ENCODE results near the gene DTWD1.
"Not testable (repeated sequence)": the region's sequence is repeated elsewhere in the genome, so short reads cannot be mapped to it uniquely, and the experiment has no call there.

Gene DTWD1

DNA sequence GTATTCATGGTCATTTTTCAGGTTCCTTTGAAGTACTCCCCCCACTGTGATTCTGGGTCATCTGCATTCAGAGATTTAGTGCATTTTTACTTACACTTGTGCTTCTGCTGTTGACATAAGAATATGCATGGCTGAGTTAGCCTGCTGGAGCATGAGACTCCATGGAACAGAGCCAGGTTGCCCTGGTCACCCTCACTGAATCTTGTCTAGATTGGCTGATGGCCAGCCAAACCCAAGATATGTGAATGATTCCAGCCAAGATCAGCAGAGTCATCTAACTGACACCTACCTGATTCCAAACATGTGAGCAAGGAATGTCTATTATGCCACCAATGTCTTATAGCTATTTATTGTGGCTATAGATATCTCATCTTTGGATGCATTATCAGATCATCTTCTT lies 25.1 kb downstream of the DTWD1 start:
- no peak for DNase-seq (ENCODE audit: low read depth in 3 of 3, low spot score in 1 of 3)

DNA sequence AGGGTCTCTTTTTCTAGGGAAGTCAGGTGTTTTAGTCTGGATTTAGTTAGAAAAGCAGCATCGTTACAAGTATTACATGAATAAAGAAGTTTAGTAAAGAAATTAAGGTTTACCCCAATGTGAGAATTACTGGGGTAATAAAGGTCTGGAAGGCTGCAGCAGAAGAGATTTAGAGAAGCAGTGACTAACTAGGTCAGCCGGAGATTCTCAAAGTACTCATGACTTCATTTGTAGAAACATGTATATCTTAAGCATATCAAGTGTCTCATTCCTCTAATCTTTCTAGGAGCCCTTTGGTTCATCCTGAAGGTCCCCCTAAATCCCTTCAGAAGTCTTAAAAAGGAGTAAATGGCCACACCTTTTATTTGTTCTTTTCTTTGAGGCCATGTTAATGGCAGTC lies 26.0 kb downstream of the DTWD1 start:
- no peak for DNase-seq (ENCODE audit: low read depth in 3 of 3, low spot score in 1 of 3)

DNA sequence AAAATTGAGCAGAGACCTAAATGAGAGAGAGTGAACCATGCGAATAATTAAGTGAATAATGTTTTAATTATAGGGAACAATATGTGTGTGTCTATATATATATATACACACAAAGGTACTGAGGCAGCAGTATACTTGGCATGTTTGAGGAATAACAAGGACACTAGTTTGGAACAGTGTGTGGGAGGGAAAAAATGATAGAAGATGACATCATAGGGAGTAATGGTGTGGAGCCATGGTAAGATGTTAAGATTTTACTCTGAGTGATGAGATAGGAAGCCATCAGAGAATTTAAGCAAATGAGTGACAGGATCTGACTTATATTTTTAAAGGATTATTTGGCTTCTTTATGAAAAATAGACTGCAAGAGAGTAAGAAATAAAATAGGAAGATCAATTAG lies 29.1 kb downstream of the DTWD1 start:
- DNase-seq (ENCODE audit: low read depth in 3 of 3, low spot score in 1 of 3): no peak

DNA sequence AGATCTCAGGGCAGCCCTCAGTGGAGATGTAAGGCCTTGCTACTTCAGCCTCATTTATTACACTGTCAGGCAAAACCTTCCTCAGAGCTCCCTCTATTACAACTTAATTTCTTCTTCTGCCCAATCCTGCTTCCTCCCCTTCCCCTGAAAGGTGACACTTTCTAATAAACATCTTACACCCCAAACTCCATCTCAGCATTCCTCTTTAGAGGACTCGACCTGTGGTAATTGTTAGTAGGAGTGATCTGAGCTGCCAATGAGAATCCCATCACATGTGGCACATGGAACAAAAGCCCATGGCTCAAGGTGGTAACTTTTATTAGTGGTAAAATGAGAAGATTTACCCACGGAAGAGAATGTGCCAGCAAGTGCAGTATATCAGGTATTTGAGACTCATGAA lies 29.8 kb downstream of the DTWD1 start:
- no peak for DNase-seq (ENCODE audit: low read depth in 3 of 3, low spot score in 1 of 3)

DNA sequence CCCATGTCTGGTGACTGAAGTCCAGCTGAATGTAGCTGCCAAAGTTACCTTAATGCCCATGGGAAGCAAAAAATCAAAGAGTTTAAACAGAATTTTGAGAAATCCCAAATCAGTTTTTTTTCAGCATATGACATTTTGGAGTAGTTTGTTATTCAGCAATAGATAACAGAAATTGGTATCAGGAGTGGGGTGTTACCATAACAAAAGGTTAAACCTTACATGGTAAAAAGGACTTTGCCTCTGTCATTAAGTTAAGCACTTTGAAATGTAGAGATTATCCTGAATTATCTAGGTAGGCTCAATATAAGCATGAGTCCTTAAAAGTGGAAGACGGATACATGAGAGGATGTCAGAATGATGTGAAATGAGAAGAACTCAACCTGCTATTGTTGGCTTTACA lies 32.1 kb downstream of the DTWD1 start:
- DNase-seq (ENCODE audit: low read depth in 3 of 3, low spot score in 1 of 3): no peak

DNA sequence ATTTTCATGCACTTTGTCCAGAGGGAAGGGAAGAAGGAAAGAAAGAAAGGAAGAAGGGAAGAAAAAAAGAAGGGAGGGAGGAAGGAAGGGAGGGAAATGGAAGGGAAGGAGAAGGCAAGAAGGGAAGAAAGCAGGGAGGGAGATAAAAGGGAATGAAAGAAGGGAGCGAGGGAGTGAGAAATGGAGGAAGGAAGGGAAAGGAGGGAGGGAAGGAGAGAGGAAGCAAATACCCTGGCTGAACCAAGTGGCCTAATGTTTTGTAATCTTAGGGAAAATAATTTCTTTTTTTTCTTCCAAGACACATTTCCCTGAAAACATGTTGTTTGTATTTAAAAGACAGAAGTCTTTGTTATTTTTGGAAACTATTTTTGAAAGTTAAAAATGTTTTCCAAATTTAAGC lies 35.9 kb downstream of the DTWD1 start:
- DNase-seq (ENCODE audit: low read depth in 3 of 3, low spot score in 1 of 3): no peak

DNA sequence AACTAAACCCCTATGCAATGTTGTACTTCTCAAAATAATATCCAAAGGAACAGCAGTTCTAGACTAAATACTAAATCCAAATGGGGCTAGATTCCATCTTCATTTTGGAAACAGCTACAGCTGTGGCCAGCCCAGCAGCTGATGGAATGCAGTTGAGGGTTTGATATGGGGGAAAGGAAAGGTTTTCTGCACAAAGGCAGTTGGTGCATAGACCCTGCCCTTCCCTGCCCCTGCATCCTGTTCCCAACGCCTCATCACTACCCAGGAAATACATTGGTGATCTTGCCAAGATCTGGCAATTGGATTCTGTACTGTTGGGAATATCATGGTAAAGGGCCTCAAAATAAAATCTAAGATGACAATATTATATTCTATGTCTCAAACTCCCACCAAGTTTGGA lies 43.9 kb downstream of the DTWD1 start:
- no peak for DNase-seq (ENCODE audit: low read depth in 3 of 3, low spot score in 1 of 3)

DNA sequence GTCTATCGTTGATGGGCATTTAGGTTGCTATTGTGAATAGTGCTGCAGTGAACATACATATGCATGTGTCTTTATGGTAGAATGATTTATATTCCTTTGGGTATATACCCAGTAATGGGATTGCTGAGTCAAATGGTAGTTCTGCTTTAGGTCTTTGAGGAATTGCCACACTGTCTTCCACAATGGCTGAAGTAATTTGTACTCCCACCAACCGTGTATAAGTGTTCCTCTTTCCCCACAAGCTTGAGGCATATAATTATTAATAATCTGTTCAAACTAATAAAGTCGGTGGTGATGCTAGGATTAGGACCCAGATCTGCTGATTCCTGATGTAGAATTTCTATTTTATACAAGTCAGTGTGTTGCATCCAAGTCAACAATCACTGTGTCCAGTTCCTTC lies 45.6 kb downstream of the DTWD1 start:
- DNase-seq (ENCODE audit: low read depth in 3 of 3, low spot score in 1 of 3): not testable (repeated sequence)

DNA sequence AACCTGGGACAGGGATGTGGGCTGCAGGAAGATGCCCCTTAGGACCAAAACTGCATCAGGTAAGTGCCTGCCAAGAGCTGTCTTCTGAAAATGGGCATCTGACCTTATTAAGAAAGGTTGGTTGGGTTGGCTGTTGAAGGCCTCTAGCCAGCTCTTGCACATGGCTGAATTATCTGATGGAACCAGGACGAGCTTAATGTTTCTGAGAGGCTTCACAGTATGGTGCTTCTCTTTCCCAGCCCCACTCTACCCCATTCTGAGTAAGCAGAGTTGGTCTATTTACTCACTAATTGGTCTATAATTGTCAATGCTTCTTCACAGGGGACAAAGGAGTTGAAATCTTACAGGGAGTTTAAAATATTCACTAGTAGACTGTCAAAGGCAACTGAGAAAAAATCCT lies 48.4 kb downstream of the DTWD1 start:
- DNase-seq (ENCODE audit: low read depth in 3 of 3, low spot score in 1 of 3): no peak

DNA sequence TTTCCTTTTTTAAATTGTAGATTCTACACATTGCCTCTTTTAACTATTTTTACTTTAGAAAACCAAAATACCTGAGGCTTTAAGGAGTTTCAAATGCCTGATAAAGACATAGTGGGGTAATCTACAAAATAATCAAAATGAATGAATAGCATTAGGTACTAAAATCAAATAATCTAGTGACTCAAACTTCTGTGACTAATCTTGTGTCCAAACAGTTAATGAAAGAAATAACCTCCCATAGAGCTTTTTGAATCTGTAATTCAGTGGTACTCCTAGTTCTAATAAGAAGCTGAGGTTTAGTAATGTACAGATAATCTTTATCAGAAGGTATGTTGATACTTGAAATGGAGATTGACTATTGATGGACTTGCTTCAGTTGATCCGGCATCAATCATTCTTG lies 53.0 kb downstream of the DTWD1 start:
- no peak for DNase-seq (ENCODE audit: low read depth in 3 of 3, low spot score in 1 of 3)

DNA sequence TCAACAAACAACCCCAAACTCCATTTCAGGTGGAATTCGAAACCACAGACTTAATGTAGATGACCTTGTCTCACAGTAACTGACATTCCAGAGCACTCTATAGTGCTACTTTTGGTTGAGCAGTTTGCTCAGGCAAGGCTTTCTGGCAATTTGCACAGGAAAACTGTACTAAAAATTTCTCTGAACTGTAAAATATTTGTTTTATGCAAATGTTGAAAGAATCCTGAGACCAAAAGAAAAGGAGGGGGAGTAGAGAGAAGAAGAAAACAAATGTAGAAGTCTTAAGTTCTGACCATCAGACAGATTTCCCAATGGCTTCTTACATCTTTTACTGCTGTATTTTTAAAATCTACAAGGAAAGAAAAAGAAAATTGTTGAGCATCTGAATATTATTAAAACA lies 53.5 kb downstream of the DTWD1 start:
- DNase-seq (ENCODE audit: low read depth in 3 of 3, low spot score in 1 of 3): no peak

DNA sequence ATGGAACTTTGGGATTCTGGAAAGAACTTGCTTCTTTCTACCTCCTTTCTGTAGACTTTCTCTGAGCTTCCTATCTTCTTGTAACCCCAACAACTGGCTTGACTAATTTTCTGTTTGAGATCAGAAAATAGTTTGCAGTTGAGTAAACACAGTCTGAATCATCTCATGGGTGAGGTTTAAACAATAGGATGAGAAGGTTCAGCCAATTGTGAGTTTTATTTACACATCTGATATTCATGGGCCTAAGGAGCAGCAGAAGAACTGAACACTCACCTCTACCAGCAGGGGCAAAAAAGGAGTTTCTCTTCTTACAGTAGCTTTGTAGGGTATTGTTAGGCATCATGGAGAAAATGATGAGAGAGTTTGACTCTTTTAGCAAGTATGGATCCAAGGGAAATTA lies 54.2 kb downstream of the DTWD1 start:
- no peak for DNase-seq (ENCODE audit: low read depth in 3 of 3, low spot score in 1 of 3)

DNA sequence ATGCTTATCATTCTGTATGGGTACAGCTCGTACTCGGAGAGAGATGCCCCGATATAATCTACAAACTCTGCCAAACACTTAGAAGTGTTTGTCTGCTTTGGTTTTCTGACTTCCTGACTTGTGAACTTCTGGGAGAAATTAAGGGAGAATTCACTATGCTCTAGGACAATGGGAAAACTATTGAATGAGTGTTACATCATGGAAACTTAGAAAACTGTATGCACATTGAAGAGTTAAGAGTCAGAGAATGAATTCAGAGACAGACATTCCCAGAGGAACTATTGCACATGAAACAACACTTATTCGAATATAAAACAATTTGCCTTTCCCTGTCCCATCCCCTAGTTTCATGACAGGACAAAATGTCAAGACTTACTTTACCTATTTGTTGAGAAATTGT lies 57.8 kb downstream of the DTWD1 start:
- DNase-seq (ENCODE audit: low read depth in 3 of 3, low spot score in 1 of 3): no peak

DNA sequence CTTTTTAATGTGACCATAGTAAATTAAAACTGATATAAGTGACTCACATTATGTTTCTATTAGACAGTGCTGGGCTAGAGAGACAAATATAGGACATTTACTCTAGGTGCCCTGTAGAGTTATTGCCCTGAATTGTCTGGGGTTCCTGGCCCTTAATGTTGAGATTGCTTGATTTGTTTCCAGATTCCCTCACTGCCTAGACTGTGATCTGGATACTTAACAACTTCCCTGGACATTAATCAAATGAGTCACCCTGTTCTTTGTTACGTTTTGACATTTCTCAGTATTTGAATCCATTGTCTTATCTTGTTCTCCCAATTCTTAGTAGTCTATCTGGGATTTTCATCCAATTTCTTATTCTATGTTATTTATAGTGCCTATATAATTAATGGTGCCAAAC lies 65.8 kb downstream of the DTWD1 start:
- DNase-seq (ENCODE audit: low read depth in 3 of 3, low spot score in 1 of 3): no peak

DNA sequence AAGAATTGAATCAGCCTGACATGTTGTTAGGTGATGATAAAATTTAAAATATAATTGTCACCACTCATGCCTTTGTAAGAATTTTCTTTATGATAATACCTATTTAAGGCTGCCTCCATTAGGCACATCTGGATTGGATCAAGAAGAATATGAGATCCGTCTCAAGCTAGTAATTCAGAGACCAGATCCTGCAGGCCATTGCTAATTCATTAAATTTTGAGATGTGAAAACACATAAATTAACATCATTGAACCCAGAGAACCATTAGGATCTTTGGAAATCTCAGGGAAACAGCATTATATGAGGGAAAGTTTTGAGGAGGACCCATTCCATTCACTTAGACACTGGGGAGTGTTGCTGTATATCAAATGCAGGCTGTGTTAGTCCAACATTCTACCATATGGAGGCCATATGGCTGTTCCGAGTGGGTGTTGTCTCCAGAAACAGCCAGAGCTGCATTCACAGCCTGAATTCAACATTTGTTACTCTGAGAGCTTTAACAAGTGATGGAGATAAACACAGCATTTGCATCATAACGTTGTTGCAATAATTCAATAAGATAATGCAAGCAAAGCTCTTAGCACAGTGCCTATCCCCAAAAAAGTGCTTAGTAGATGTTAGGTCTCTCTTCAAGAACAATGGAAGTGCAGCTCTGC lies 67.4 kb downstream of the DTWD1 start:
- DNase-seq (ENCODE audit: low read depth in 3 of 3, low spot score in 1 of 3): no peak

DNA sequence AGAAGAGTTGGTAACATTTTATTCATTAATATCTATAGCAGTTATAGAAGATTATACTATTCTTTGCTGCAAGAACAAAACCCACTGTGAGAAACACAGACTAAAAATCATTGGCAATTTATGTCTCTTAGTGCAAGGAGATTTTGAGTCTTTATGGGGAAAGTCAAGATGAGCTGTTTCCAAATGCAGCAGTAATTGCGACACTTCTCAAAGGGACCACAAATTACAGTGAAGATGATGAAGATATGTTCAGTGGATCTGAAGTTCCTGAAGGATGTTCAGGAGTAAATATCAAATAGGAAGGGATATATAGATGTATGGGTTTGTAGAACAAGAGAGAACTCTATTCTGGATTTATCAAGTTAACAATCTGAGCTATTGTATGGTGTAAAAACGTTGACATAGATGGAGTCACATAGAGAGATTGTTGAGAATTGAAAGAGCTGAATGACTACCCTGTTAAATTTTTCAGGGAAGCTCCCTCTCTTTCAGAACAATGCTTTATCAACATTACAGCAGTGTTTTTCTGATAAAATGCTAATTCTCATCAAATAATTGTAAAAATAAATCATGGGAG lies 71.8 kb downstream of the DTWD1 start:
- no peak for DNase-seq (ENCODE audit: low read depth in 3 of 3, low spot score in 1 of 3)

DNA sequence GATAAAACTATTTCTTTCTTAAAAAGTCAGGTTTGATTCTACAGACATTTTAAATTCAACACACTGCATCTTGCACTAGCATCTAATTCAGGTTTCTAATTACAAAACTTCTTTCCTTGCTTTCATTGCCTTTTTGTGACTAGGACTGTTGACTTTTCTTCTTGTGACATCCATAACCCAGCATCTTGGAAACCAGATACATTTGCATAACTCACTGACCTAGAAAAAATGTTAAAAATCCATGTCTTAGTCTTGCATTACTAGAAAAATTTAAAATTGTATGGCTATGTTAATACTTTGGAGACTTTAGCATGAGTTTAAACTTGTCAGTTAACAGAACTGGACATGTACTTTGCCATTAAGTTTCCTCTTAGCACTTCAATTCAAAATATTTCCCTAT lies 72.7 kb downstream of the DTWD1 start:
- DNase-seq (ENCODE audit: low read depth in 3 of 3, low spot score in 1 of 3): no peak

DNA sequence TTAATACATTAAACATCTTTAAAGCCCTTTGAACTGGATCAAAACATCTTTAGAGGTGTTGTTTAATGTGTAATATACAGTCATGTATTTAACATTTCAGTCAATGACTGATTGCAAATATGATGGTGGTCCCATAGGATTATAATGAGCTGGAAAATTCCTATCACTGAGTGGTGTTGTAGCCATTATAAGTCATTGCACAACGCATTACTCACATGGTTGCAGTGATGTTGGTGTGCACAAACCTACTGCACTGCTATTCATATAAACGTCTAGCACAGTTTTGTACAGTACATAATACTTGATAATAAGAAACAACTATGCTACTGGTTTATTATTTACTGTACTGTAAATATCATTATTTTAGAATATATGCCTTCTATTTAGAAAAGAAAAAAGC lies 75.6 kb downstream of the DTWD1 start:
- no peak for DNase-seq (ENCODE audit: low read depth in 3 of 3, low spot score in 1 of 3)

DNA sequence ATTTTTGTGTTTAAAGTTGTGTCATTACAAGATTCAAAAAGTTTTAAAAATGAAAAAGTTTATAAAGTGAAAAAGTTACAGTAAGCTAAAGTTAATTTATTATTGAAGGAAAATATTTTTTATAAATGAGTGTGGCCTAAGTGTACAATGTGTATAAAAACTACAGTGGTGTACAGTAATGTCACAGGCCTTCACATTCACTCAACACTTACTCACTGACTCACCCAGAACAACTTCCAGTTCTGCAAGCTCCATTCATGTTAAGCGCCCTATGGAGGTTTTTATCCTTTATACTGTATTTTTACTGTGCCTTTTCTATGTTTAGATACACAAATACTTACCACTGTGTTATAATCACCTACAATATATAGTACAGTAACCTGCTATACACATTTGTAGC lies 76.3 kb downstream of the DTWD1 start:
- DNase-seq (ENCODE audit: low read depth in 3 of 3, low spot score in 1 of 3): no peak

DNA sequence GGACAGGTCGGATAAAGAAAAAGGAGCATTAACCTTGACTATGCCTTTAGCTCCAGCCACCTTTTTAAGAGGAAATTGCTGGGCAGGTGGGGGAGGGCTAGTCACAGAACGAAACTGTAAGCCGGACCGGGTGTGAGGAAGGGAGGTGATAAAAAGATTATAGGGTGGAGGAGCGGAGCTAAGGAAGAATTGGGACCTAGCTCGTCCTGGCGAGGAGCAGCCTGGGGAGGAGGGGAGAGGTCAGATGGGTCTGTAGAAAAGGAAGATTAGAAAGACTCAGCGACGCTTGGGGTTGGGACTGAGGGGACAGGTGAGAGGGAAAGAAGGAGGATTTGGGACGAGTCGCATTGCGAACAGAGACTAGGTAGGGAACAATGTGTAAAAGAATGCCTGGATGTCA lies 82.1 kb downstream of the DTWD1 start:
- not testable (repeated sequence) for DNase-seq (ENCODE audit: low read depth in 3 of 3, low spot score in 1 of 3)
